Measurements from ENCODE around the gene ASF1B.
"Not testable (repeated sequence)": the region's sequence is repeated elsewhere in the genome, so short reads cannot be mapped to it uniquely, and the experiment has no call there.

DNA sequence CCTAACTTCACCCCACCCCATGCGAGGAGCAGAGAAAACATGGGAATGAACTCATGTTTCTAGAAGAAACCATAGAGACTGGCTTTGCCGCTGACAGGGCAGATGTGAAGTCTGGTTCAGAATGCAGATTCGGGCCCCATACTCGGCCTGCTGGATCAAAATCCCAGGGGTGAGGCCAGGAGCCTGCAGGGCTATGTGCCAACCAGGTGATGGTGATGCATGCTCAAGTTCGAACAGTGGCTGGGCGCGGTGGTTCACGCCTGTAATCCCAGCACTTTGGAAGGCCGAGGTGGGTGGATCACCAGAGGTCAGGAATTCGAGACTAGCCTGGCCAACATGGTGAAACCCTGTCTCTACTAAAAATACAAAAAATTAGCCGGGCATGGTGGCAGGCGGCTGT lies 44.8 kb upstream of the ASF1B start:
- TF ChIP-seq EZH2 (IDR thresholded peaks at IDR 0.05; ENCODE audit: borderline replicate concordance, low read depth, low read length, severe bottlenecking); POLR2A (IDR thresholded peaks at IDR 0.05; ENCODE audit: low read depth, low read length); POLR2AphosphoS5 (IDR thresholded peaks at IDR 0.05; ENCODE audit: insufficient read depth, low read depth, low read length); GATA2 (IDR thresholded peaks at IDR 0.05; ENCODE audit: insufficient read depth, insufficient read length, low read depth, low read length): not testable (repeated sequence)
- TF ChIP-seq, protein P1, sequence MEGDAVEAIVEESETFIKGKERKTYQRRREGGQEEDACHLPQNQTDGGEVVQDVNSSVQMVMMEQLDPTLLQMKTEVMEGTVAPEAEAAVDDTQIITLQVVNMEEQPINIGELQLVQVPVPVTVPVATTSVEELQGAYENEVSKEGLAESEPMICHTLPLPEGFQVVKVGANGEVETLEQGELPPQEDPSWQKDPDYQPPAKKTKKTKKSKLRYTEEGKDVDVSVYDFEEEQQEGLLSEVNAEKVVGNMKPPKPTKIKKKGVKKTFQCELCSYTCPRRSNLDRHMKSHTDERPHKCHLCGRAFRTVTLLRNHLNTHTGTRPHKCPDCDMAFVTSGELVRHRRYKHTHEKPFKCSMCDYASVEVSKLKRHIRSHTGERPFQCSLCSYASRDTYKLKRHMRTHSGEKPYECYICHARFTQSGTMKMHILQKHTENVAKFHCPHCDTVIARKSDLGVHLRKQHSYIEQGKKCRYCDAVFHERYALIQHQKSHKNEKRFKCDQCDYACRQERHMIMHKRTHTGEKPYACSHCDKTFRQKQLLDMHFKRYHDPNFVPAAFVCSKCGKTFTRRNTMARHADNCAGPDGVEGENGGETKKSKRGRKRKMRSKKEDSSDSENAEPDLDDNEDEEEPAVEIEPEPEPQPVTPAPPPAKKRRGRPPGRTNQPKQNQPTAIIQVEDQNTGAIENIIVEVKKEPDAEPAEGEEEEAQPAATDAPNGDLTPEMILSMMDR (IDR thresholded peaks at IDR 0.05; ENCODE audit: extremely low read depth in 1 of 2, insufficient read depth in 1 of 2, low read depth in 1 of 2, low read length in 2 of 2): not testable (repeated sequence)
- TF ChIP-seq, protein P2, sequence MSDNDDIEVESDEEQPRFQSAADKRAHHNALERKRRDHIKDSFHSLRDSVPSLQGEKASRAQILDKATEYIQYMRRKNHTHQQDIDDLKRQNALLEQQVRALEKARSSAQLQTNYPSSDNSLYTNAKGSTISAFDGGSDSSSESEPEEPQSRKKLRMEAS (IDR thresholded peaks at IDR 0.05; ENCODE audit: insufficient read depth, insufficient read length): not testable (repeated sequence)
